NCI-H345 (cell line): ENCODE results near the gene CSPG4.
"Not testable (repeated sequence)": the region's sequence is repeated elsewhere in the genome, so short reads cannot be mapped to it uniquely, and the experiment has no call there.

Experiments
- DNase-seq: peaks from one replicate; lab custom pipeline; 2025; lab: John Stamatoyannopoulos, UW

The CSPG4 gene

GRCh38 chr15:75712668-75713337 is at the start of gene CSPG4:
Gene CSPG4 (minus strand): TSS chr15:75712848. CDS start chr15:75712755, 93 bp downstream.
- DNase-seq: no peak

GRCh38 chr15:75762357-75762718 is 49.7 kb upstream of the CSPG4 start:
- DNase-seq: not testable (repeated sequence)

DNA sequence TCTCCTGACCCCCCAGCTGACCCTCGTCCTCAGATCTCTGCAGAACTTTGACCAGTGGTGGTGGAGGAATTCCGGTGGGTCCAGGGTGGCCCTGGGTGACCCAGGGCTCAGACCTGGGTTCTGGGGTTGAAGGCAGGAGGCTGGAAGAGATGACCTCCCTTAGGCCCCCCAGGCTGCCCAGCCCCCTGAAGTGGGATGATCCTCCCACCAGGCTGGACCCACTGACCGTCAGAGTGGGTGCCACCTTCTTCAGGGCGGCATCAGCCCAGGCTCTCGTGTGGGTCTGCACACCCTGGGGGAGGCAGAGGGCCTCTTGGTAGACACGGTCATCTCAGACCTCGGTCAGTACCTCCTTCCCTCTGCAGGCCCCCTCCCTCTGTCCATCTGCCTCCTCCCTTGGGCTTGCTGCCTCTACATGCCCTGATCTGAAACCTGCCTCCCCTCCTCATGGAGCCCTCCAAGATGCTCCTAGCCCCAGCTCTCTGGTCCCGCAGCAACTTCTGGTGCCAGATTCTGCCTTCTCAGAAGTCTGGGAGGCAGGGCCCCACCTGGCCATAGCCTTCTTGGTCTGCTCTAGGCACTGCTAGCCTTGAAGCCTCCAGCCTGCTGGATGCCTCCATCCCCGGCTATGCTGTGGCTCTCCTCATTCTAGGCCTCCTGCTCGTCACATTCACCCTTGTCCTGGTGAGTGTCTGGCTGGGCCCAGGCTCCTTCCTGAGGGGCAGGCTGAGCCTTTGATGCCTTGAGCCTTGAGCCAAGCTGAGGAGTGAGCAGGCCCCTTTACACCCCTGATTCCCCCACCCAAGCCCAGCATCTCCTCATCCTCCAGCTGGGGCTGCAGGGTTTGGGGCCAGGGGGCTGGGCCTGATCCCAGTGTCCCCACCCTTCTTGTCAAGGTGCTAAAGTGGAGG is 49.1 kb upstream of the CSPG4 start:
- no peak for DNase-seq

DNA sequence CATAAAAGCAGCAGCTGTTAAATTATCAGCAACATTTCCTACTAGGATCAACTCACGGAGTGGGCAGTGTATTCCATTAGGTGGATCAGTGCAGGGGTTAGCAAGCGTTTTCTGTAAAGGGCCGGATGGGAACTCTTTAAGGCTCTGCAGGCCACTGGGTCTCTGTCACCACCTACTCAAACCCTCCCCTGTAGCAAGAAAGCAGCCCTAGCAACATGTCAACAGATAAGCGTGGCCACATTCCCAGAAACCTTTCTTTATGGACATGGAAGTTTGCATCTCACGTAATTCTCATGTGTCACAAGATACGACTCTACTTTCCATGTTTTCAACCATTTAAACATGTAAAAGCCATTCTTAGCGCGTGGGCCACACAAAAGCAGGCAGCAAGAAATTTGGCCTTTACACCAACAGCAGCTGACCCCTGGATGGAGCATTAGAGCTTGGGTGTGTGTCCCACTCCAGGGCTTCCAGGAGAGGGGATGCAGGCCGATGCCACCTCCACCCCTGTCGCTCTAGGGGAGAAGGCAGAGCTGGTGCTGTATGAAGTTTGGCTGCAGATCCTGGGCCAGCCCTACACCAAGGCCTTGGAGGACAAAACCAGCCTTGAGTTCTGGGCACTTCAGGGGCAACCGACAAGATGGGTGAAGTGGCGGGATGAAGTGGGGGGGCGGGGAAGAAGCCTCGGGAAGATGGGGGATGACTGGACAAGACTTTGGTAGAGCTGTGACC is 48.2 kb upstream of the CSPG4 start:
- no peak for DNase-seq

GRCh38 chr15:75760131-75760520 is 47.5 kb upstream of the CSPG4 start:
- DNase-seq: not testable (repeated sequence)

GRCh38 chr15:75759416-75760130 is 46.9 kb upstream of the CSPG4 start:
- DNase-seq: no peak

- DNase-seq: peak; percentile 85
Measured at GRCh38 chr15:75758071-75758872, 45.6 kb upstream of the CSPG4 start.

- not testable (repeated sequence) for DNase-seq
Measured at GRCh38 chr15:75754871-75755270, 42.2 kb upstream of the CSPG4 start.

DNA sequence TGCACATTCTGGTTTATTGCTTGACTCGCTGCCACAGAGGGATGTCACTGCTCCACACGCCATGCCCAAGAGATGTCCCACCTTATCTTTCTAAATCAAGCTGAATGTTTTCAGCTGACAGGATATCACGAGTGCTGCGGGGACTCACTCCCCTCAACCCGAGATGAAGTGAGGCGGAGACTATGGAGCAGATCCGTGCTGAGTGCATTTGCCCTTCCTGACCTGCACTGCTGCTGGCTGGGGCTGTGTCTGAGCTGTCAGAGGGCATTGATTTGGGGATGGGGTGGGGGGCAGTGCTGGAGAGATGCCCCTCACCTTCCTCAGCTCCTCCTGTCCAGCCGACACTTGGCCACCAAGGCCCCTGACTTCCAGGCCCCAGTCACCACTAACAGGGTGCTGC is 40.5 kb upstream of the CSPG4 start:
- no peak for DNase-seq

DNA sequence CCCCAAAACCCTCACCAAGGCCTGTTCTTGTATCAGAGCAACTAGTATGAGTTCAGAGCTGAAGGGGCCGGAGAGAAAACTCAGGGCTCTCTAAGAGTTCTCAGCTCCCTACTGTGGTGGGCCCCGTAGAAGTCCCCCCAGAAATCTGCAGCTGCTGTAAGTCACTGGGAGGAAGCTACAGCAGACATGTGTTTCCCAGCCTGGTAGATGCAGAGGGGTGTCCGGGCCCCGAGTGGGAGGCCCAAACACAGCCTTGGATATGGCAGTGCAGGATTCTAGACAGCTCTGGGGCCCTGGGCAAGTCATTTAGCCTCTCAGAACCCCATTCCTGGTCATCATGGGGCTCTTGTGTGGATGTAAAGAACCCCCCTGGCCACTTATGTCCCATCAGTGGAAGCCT is 39.2 kb upstream of the CSPG4 start:
- DNase-seq: no peak

DNA sequence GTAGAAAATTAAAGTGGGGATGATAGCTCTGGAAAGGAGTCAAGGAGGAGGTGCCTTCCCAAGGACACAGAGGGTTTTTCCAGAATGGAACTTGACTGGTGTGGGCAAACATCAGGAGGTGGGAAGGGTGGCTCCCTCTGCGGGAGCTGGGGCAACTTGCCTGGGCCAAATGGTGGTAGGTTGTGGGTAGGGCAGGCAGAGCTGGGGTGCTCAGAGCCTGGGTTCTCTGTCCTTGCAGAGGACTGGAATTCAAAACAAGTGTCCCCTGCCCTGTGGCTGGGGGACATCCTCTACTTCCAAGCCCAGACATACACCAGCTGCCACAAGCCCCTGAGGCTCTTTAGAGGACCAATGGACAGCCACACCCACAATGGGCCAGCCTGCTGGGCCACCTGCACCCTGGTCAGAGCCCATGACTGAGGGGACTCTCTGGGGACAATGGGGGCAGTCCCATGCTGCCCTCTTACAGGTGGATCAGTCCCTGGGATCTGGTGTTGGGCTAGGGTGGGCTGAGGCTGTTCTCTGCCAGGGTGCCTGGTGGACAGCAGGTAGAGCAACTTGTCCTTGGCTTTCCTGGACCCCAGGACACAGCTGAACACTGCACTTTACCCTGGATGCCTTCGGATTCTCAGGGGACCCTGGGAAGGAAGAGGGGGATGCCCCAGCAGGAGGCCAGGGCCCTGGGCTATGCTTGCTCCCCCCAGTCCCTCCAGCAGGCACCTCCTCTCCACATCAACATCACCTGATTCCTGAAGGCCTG is 38.6 kb upstream of the CSPG4 start:
- DNase-seq: no peak

DNA sequence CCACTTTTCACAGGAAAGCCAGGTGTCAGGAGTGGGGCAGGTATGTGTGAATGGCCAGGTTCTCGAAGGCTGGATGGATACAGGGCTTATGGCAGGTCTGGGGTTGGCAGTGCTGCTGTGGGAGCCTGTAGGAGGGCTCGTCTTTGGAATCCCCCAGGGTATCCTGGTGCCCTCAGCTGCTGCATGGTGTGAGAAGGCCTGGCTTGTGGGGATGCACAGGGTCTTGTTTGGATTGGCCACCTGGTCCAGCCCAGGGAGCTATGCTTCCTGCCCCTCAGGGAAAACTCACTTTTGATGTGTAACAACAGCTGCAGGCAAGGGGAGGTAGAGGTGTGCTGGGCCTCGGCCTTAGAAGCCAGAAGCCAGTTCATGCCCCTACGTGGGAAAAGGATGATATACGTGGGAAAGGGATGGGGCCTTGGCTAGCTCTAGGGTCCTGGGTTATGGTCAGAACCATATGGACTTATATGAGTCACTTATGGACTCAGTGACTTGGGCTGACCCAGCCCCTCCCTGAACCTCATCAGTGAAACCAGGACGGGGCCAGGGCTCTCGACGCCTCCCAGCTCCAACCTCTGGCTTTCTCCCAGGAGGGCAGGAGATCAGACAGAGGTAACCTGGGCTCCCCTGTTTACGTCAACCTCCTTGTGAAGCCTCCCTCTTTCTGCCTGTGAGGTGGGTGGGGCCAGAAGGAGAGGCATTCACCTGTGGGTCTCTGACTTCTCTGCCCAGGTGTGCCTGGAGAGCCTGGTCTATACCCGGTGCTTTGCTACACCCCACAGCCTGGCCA is 37.8 kb upstream of the CSPG4 start:
- no peak for DNase-seq

DNA sequence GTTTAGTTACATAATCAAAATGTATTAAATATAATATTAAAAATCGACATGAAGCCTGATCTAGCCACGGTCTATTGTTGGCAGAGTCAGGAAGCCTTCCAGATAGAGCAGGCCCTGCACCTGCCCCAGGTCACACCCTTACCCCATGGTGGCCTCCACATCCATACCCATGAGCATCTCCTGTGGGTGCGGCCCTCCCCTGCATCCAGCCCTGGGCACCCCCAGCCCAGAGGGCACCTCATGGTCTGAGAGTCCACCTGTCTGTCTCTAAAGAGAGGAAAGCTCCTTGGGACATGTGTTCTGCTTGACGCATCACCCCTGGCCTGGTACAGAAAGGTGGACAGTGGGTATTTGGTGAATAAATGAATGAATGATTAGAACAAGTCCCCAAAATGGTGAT is 37.2 kb upstream of the CSPG4 start:
- DNase-seq: no peak

- DNase-seq: not testable (repeated sequence)
Measured at GRCh38 chr15:75748882-75749281, 36.2 kb upstream of the CSPG4 start.

GRCh38 chr15:75747121-75747520 is 34.5 kb upstream of the CSPG4 start:
- not testable (repeated sequence) for DNase-seq

DNA sequence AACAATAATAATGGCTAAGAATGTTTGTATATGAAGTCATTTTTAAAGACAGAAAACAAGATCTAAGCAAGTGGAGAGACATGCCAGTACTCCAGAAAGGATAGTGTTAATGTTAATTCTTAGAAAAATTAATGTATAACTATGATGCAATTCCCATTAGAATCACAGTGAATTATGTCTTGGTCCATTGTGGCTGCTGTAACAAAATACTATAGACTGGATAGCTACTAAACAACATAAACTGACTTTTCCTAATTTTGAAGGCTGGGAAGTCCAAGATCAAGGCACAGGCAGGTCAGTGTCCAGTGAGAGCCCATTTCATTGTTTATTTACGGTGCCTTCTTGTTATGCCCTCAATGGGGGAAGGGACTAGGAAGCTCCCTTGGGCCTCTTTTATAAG is 32.7 kb upstream of the CSPG4 start:
- DNase-seq: no peak

DNA sequence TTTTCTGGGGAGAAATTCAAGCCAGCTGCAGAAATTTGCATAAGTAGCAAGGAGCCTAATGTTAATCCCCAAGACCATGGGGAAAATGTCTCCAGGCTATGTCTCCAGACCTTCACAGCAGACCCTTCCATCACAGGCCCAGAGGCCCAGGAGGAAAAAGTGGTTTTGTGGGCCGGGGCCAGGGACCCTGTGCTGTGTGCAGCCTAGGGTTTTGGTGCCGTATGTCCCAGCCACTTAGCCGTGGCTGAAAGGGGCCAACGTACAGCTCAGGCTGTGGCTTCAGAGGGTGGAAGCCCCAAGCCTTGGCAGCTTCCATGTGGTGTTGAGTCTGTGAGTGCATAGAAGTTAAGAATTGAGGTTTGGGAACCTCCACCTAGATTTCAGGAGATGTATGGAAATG is 29.7 kb upstream of the CSPG4 start:
- not testable (repeated sequence) for DNase-seq

DNA sequence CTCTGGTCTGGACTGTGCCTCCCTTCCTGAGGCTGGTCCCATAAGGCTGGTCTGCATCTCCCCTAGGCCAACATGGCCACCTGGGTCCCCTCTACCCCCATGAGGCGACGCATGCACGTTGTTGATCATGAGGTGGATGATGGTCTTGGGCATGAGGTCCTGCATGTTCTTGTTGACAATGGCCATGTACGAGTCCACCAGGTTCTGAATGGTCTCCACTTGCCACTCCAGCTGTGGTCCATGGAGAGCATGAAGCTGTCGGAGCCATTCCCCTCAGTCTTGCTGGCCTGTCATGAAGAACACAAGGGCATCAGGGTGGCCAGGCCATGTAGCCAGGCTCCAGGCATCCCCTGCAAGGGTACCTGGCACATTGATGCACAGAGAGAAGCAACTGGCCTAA is 27.1 kb upstream of the CSPG4 start:
- DNase-seq: no peak

DNA sequence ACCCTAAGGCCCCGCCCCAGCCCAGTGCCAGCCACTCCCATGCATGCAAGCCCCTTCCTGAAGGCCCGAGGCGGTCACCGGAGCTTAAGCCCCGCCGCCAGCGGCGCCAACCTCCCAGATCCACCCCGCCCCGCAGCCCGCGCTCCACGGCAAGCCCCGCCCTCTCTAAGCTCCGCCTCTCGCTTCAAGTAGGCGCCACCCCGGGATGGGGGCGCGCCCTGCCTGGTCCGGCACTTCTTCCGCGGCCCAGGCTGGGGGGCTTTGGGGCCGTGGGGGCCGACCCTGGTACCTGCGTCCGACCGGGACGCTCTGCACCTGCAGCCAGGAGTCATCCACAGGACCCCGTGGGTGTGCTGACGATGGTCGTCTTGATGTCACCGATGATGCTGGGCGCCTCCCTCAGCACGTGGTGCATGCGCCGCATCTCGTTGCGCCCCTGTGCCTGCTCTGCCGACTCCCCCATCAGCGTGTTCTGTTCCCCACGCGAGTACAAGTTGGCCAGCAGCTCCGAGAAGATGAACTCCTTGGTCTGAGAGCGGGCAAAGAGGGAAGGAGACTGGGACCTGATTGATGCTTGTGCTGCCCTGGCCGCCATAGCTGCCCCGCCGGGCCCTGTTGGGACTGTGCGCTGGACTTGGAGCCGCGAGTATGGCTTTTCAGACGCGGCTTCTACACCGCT is 26.1 kb upstream of the CSPG4 start:
- peak; percentile 85 for DNase-seq
